Liver (tissue), 3 donors: Measurements from ENCODE around the gene SLC22A9.

ENCODE experiments used
- EGR1 ChIP-seq, 2 donors: IDR thresholded peaks; 2 replicates each; pipeline ENCODE4 v1.6.1; 2016 to 2018; ENCODE audit warnings: antibody characterized with exemption in 2 of 2, low read depth in 2 of 2
- FOXA1 ChIP-seq: IDR thresholded peaks from 2 replicates; pipeline ENCODE4 v1.6.1; 2016; ENCODE audit warnings: antibody characterized with exemption
- GABPA ChIP-seq, 2 donors: IDR thresholded peaks in 1 of 2; conservative IDR thresholded peaks in 1 of 2; 2 replicates each; pipeline ENCODE4 v1.6.1; 2016; ENCODE audit warnings: antibody characterized with exemption in 2 of 2, mild to moderate bottlenecking in 1 of 2, moderate library complexity in 1 of 2
- HNF4G ChIP-seq: IDR thresholded peaks from 2 replicates; pipeline ENCODE4 v1.6.1; 2016; ENCODE audit warnings: antibody characterized with exemption
- JUND ChIP-seq, 2 donors: IDR thresholded peaks; 2 replicates each; pipeline ENCODE4 v1.6.1; 2016; ENCODE audit warnings: antibody characterized with exemption in 2 of 2
- NR2F2 ChIP-seq: IDR thresholded peaks from 2 replicates; pipeline ENCODE4 v1.6.1; 2016; ENCODE audit warnings: antibody characterized with exemption
- RAD21 ChIP-seq, 2 donors: IDR thresholded peaks; 2 replicates each; pipeline ENCODE4 v1.6.1; 2016; ENCODE audit warnings: antibody characterized with exemption in 2 of 2, mild to moderate bottlenecking in 2 of 2
- TAF1 ChIP-seq: conservative IDR thresholded peaks from 2 replicates; pipeline ENCODE4 v1.6.1; 2016; ENCODE audit warnings: antibody characterized with exemption, mild to moderate bottlenecking
- YY1 ChIP-seq: IDR thresholded peaks from 2 replicates; pipeline ENCODE4 v1.6.1; 2016; ENCODE audit warnings: antibody characterized with exemption, mild to moderate bottlenecking
- TF ChIP-seq, protein P1 (sequence below): fragments of 150-350 bp; IDR thresholded peaks from 2 replicates; pipeline ENCODE4 v1.5.1; 2017; ENCODE audit warnings: improper control_type of control experiment, low read depth, low read length; ENCODE audit not compliant: missing input control
- TF ChIP-seq, protein P2 (sequence below): IDR thresholded peaks from 2 replicates; pipeline ENCODE4 v1.6.1; 2016; ENCODE audit warnings: antibody characterized with exemption, mild to moderate bottlenecking
- TF ChIP-seq, protein P3 (sequence below): IDR thresholded peaks from 2 replicates; pipeline ENCODE4 v1.6.1; 2016; ENCODE audit warnings: antibody characterized with exemption
- TF ChIP-seq, protein P4 (sequence below): IDR thresholded peaks from 2 replicates; pipeline ENCODE4 v1.6.1; 2016; ENCODE audit warnings: antibody characterized with exemption
- donor health status: healthy.
- donor health status: healthy.

DNA sequence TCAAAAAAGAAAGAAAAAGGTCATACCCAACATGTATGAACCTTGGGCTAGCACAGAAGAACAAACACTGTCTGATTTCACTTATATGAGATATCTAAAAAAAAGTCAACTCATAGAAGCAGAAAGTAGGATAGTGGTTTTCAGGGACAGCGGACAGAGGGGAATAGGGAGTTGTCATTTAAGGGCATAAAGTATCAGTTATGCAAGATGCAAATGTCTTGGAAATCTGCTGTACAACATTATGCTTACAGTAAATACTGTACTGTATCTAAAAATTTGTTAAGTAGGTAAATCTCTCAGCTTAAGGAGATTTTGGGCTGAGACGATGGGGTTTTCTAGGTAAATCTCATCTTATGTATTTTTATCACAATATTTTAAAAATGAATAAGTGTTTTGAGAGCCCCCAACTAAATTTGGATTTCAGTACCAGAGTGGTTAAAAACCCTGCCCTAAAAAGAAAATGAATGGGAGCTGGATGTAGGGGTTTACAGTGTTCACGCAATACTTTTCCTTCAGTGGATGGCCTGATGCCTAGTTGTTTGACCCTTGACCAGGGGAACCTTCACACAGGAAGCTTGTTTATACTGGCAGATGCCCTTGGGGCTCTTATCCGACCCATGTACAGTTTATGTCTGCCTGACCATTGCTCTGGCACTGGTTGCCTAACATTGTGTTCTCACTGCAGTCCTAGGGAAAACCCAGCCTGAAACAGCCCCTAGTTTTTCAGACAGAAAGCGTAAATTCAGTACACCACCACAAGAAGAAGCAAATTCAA, 34.8 kb downstream of the SLC22A9 start:
- TF ChIP-seq, protein P1, sequence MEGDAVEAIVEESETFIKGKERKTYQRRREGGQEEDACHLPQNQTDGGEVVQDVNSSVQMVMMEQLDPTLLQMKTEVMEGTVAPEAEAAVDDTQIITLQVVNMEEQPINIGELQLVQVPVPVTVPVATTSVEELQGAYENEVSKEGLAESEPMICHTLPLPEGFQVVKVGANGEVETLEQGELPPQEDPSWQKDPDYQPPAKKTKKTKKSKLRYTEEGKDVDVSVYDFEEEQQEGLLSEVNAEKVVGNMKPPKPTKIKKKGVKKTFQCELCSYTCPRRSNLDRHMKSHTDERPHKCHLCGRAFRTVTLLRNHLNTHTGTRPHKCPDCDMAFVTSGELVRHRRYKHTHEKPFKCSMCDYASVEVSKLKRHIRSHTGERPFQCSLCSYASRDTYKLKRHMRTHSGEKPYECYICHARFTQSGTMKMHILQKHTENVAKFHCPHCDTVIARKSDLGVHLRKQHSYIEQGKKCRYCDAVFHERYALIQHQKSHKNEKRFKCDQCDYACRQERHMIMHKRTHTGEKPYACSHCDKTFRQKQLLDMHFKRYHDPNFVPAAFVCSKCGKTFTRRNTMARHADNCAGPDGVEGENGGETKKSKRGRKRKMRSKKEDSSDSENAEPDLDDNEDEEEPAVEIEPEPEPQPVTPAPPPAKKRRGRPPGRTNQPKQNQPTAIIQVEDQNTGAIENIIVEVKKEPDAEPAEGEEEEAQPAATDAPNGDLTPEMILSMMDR = no peak
- TF ChIP-seq RAD21 (IDR thresholded peaks at IDR 0.05) = peak; percentile 51 to 70
- TF ChIP-seq NR2F2 = peak; percentile 91
- TF ChIP-seq EGR1 (IDR thresholded peaks at IDR 0.05; ENCODE audit: low read depth in 2 of 2) = peak in 1 of 2 donors; percentile 73
- peak; percentile 80 for TF ChIP-seq HNF4G
- TF ChIP-seq, protein P2, sequence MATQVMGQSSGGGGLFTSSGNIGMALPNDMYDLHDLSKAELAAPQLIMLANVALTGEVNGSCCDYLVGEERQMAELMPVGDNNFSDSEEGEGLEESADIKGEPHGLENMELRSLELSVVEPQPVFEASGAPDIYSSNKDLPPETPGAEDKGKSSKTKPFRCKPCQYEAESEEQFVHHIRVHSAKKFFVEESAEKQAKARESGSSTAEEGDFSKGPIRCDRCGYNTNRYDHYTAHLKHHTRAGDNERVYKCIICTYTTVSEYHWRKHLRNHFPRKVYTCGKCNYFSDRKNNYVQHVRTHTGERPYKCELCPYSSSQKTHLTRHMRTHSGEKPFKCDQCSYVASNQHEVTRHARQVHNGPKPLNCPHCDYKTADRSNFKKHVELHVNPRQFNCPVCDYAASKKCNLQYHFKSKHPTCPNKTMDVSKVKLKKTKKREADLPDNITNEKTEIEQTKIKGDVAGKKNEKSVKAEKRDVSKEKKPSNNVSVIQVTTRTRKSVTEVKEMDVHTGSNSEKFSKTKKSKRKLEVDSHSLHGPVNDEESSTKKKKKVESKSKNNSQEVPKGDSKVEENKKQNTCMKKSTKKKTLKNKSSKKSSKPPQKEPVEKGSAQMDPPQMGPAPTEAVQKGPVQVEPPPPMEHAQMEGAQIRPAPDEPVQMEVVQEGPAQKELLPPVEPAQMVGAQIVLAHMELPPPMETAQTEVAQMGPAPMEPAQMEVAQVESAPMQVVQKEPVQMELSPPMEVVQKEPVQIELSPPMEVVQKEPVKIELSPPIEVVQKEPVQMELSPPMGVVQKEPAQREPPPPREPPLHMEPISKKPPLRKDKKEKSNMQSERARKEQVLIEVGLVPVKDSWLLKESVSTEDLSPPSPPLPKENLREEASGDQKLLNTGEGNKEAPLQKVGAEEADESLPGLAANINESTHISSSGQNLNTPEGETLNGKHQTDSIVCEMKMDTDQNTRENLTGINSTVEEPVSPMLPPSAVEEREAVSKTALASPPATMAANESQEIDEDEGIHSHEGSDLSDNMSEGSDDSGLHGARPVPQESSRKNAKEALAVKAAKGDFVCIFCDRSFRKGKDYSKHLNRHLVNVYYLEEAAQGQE = peak; percentile 61
- TF ChIP-seq, protein P3, sequence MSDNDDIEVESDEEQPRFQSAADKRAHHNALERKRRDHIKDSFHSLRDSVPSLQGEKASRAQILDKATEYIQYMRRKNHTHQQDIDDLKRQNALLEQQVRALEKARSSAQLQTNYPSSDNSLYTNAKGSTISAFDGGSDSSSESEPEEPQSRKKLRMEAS = peak; percentile 80
- peak; percentile 17 to 50 for TF ChIP-seq GABPA (IDR thresholded peaks at IDR 0.05 in 1 of 2, conservative IDR thresholded peaks at IDR 0.05 in 1 of 2)
- peak; percentile 65 to 88 for TF ChIP-seq JUND (IDR thresholded peaks at IDR 0.05)
- no peak for TF ChIP-seq TAF1
- TF ChIP-seq, protein P4, sequence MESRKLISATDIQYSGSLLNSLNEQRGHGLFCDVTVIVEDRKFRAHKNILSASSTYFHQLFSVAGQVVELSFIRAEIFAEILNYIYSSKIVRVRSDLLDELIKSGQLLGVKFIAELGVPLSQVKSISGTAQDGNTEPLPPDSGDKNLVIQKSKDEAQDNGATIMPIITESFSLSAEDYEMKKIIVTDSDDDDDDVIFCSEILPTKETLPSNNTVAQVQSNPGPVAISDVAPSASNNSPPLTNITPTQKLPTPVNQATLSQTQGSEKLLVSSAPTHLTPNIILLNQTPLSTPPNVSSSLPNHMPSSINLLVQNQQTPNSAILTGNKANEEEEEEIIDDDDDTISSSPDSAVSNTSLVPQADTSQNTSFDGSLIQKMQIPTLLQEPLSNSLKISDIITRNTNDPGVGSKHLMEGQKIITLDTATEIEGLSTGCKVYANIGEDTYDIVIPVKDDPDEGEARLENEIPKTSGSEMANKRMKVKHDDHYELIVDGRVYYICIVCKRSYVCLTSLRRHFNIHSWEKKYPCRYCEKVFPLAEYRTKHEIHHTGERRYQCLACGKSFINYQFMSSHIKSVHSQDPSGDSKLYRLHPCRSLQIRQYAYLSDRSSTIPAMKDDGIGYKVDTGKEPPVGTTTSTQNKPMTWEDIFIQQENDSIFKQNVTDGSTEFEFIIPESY = peak; percentile 77
- TF ChIP-seq YY1 = peak; percentile 80
- TF ChIP-seq FOXA1 = peak; percentile 96
